IMR-90 (cell line): ENCODE data around the gene FGF5. TPM values are rescaled to one million over a fixed set of nuclear protein-coding genes. Genes with fewer than 3 reads are reported as not detected.

ENCODE experiments used
- ATAC-seq: fragments of 200-7000 bp; cut with Tn5 transposase; 2 replicates; pipeline ENCODE4 v1.9.1; 2020; ENCODE audit warnings: low read depth, mild to moderate bottlenecking, moderate library complexity
- BruUV-seq: library from RNA; stranded (reverse); fragments of 400-500 nt; replicated peaks from 2 replicates; lab custom pipeline; 2021; lab: Mats Ljungman, UMichigan
- CTCF ChIA-PET: fragments of 300-600 bp; formaldehyde crosslinking; extraction: SDS; loops from one replicate; lab custom pipeline; 2021; ENCODE audit warnings: antibody characterized with exemption; lab: Yijun Ruan, JAX
- POLR2A ChIA-PET: fragments of 300-600 bp; sonication (Branson Sonifier 250); formaldehyde crosslinking; loops from one replicate; lab custom pipeline; 2022; ENCODE audit warnings: antibody characterized with exemption; ENCODE audit not compliant: unreplicated experiment; lab: Charles Lee
- DNase-seq: peaks from one replicate; pipeline ENCODE4 v3.0.0; 2013
- H2AFZ ChIP-seq: replicated peaks from 2 replicates; pipeline ENCODE3; 2013; ENCODE audit warnings: low read length, mild to moderate bottlenecking; ENCODE audit not compliant: poor library complexity
- H2AK5ac ChIP-seq: 2 replicates; pipeline ENCODE4 v1.6.1; 2013; ENCODE audit warnings: low read depth, low read length, inconsistent platforms
- H2AK9ac ChIP-seq: replicated peaks from 2 replicates; pipeline ENCODE3; 2013; ENCODE audit warnings: mild to moderate bottlenecking, low read depth, low read length, moderate library complexity; ENCODE audit not compliant: poor library complexity
- H2BK120ac ChIP-seq: 2 replicates; pipeline ENCODE4 v1.6.1; 2013; ENCODE audit warnings: low read depth, low read length, inconsistent platforms
- H2BK15ac ChIP-seq: 3 replicates; pipeline ENCODE4 v1.6.1; 2013; ENCODE audit warnings: low read depth, low read length, inconsistent platforms
- H2BK20ac ChIP-seq: 2 replicates; pipeline ENCODE4 v1.6.1; 2013; ENCODE audit warnings: low read depth, mild to moderate bottlenecking, inconsistent platforms, low read length, moderate library complexity
- H2BK5ac ChIP-seq: 2 replicates; pipeline ENCODE4 v1.6.1; 2013; ENCODE audit warnings: mild to moderate bottlenecking, low read depth, low read length, inconsistent platforms; ENCODE audit not compliant: poor library complexity, severe bottlenecking
- H3K14ac ChIP-seq: replicated peaks from 2 replicates; pipeline ENCODE4 v1.6.1; 2013; ENCODE audit warnings: low read depth, low read length, inconsistent platforms
- H3K18ac ChIP-seq: 2 replicates; pipeline ENCODE4 v1.6.1; 2013; ENCODE audit warnings: low read depth, low read length, control low read depth
- H3K23ac ChIP-seq: 2 replicates; pipeline ENCODE4 v1.6.1; 2013; ENCODE audit warnings: low read depth, low read length, inconsistent platforms
- H3K27ac ChIP-seq: 2 replicates; pipeline ENCODE4 v1.5.1; 2013; ENCODE audit warnings: mild to moderate bottlenecking, control low read depth, low read length; ENCODE audit not compliant: insufficient read depth
- H3K27me3 ChIP-seq: 2 replicates; pipeline ENCODE4 v1.6.1; 2013; ENCODE audit warnings: low read length; ENCODE audit not compliant: control insufficient read depth, insufficient read depth
- H3K36me3 ChIP-seq: 2 replicates; pipeline ENCODE4 v1.6.1; 2013; ENCODE audit warnings: low read length, mixed read lengths; ENCODE audit not compliant: control insufficient read depth, insufficient read depth
- H3K4ac ChIP-seq: 2 replicates; pipeline ENCODE4 v1.6.1; 2013; ENCODE audit warnings: low read depth, low read length, inconsistent platforms
- H3K4me1 ChIP-seq: 2 replicates; pipeline ENCODE4 v1.6.1; 2013; ENCODE audit warnings: low read length, mixed read lengths; ENCODE audit not compliant: control insufficient read depth, insufficient read depth
- H3K4me2 ChIP-seq: 2 replicates; pipeline ENCODE4 v1.6.1; 2013; ENCODE audit warnings: low read depth, mild to moderate bottlenecking, control low read depth, low read length, moderate library complexity
- H3K4me3 ChIP-seq: 2 replicates; pipeline ENCODE4 v1.5.1; 2013; ENCODE audit warnings: low read depth, mild to moderate bottlenecking, control low read depth, low read length, moderate library complexity; ENCODE audit not compliant: insufficient read depth
- H3K56ac ChIP-seq: 2 replicates; pipeline ENCODE4 v1.6.1; 2013; ENCODE audit warnings: low read length, inconsistent platforms; ENCODE audit not compliant: insufficient read depth; ENCODE audit errors: extremely low read depth
- H3K79me1 ChIP-seq, 2 experiments: 2 replicates each; pipeline ENCODE4 v1.6.1; 2013; ENCODE audit warnings: low read length in 2 of 2, inconsistent platforms in 1 of 2, low read depth in 1 of 2
- H3K9ac ChIP-seq: 2 replicates; pipeline ENCODE4 v1.6.1; 2013; ENCODE audit warnings: low read depth, low read length, control low read depth
- H3K9me1 ChIP-seq: 2 replicates; pipeline ENCODE4 v1.6.1; 2013; ENCODE audit warnings: low read length, inconsistent platforms; ENCODE audit not compliant: insufficient read depth
- H3K9me3 ChIP-seq: 2 replicates; pipeline ENCODE4 v1.6.1; 2013; ENCODE audit warnings: low read length; ENCODE audit not compliant: control insufficient read depth, insufficient read depth
- H4K20me1 ChIP-seq: 2 replicates; pipeline ENCODE4 v1.6.1; 2013; ENCODE audit warnings: low read length, inconsistent platforms; ENCODE audit not compliant: insufficient read depth
- H4K5ac ChIP-seq: 2 replicates; pipeline ENCODE4 v1.6.1; 2013; ENCODE audit warnings: mild to moderate bottlenecking, low read depth, low read length, control low read depth
- H4K8ac ChIP-seq, 2 experiments: 2 replicates each; pipeline ENCODE4 v1.6.1; 2013; ENCODE audit warnings: low read depth in 2 of 2, low read length in 2 of 2, control low read depth in 1 of 2, inconsistent platforms in 1 of 2
- H4K91ac ChIP-seq: 2 replicates; pipeline ENCODE4 v1.6.1; 2013; ENCODE audit warnings: low read depth, low read length, inconsistent platforms; ENCODE audit not compliant: insufficient read depth
- BHLHE40 ChIP-seq: fragments of 150-350 bp; IDR thresholded peaks from 2 replicates; pipeline ENCODE4 v1.6.1; 2016; ENCODE audit warnings: mild to moderate bottlenecking, low read depth, low read length
- CEBPB ChIP-seq: IDR thresholded peaks from 2 replicates; pipeline ENCODE4 v1.6.1; 2012; ENCODE audit warnings: low read depth, low read length, improper control_type of control experiment
- CHD1 ChIP-seq: IDR thresholded peaks from 2 replicates; pipeline ENCODE4 v1.6.1; 2012; ENCODE audit warnings: low read depth, low read length, improper control_type of control experiment
- CTCF ChIP-seq: conservative IDR thresholded peaks from 2 replicates; pipeline ENCODE4 v1.5.1; 2012; ENCODE audit warnings: mild to moderate bottlenecking, low read depth, low read length, improper control_type of control experiment
- ELK1 ChIP-seq: fragments of 150-350 bp; IDR thresholded peaks from 2 replicates; pipeline ENCODE4 v1.6.1; 2016; ENCODE audit warnings: low read depth, mild to moderate bottlenecking, low read length, moderate library complexity, borderline replicate concordance
- FOS ChIP-seq: fragments of 150-350 bp; IDR thresholded peaks from 2 replicates; pipeline ENCODE4 v1.6.1; 2016; ENCODE audit warnings: low read depth, low read length
- MAFK ChIP-seq: IDR thresholded peaks from 2 replicates; pipeline ENCODE4 v1.6.1; 2012; ENCODE audit warnings: low read depth, low read length, improper control_type of control experiment
- MAZ ChIP-seq: IDR thresholded peaks from 2 replicates; pipeline ENCODE4 v1.6.1; 2012; ENCODE audit warnings: low read depth, mild to moderate bottlenecking, low read length, improper control_type of control experiment, moderate library complexity, borderline replicate concordance
- MXI1 ChIP-seq: IDR thresholded peaks from 2 replicates; pipeline ENCODE4 v1.6.1; 2012; ENCODE audit warnings: low read depth, mild to moderate bottlenecking, low read length, moderate library complexity, borderline replicate concordance
- NFE2L2 ChIP-seq: fragments of 150-350 bp; IDR thresholded peaks from 2 replicates; pipeline ENCODE4 v1.6.1; 2016; ENCODE audit warnings: low read depth, mild to moderate bottlenecking, low read length
- POLR2A ChIP-seq: IDR thresholded peaks from 2 replicates; pipeline ENCODE4 v1.6.1; 2012; ENCODE audit warnings: mild to moderate bottlenecking, low read depth, low read length
- RAD21 ChIP-seq: IDR thresholded peaks from 2 replicates; pipeline ENCODE4 v1.6.1; 2012; ENCODE audit warnings: low read length, improper control_type of control experiment
- RCOR1 ChIP-seq: IDR thresholded peaks from 2 replicates; pipeline ENCODE4 v1.6.1; 2012; ENCODE audit warnings: mild to moderate bottlenecking, low read length, improper control_type of control experiment; ENCODE audit not compliant: insufficient replicate concordance
- RFX5 ChIP-seq: IDR thresholded peaks from 2 replicates; pipeline ENCODE4 v1.8.0; 2012; ENCODE audit warnings: low read depth, mild to moderate bottlenecking, low read length, moderate library complexity
- SMC3 ChIP-seq: fragments of 150-350 bp; IDR thresholded peaks from 2 replicates; pipeline ENCODE4 v1.6.1; 2016; ENCODE audit warnings: low read depth, mild to moderate bottlenecking, antibody characterized with exemption, low read length, moderate library complexity
- USF2 ChIP-seq: fragments of 150-350 bp; IDR thresholded peaks from 2 replicates; pipeline ENCODE4 v1.6.1; 2017; ENCODE audit warnings: mild to moderate bottlenecking, antibody characterized with exemption, low read length, low read depth
- WGBS, 2 experiments: methylation state at CpG; one replicate each; pipeline versions ENCODE4 v1.1.5 to v1.1.7; 2013; ENCODE audit warnings: missing lambda C conversion rate in 2 of 2; ENCODE audit not compliant: insufficient read length in 1 of 2; ENCODE audit errors: extremely low coverage in 2 of 2; 5-methylcytosine and 5-hydroxymethylcytosine counted together
- dilution Hi-C: fragments of 300-500 bp; cut with HindIII; formaldehyde crosslinking; loops from one replicate; pipeline ENCODE4 v1.14.3; 2018; ENCODE audit warnings: low sequenced_read_pairs; ENCODE audit not compliant: unreplicated experiment
- in situ Hi-C: fragments of 300-500 bp; cut with MboI; formaldehyde crosslinking; loops from 3 replicates; pipeline ENCODE4 v1.14.3; 2019; ENCODE audit warnings: low sequenced_read_pairs, inconsistent platforms, mixed read lengths
- intact Hi-C: fragments of 100-400 bp; cut with micrococcal nuclease; formaldehyde crosslinking; loops from 2 replicates; pipeline ENCODE4 v1.10.0; 2022
- polyA plus RNA-seq, 3 experiments: library from polyadenylated mRNA; depleted of rRNA; stranded (reverse); fragments of >200 nt; gene quantifications; 2 replicates each; pipeline ENCODE4 v1.2.3, GENCODE V29; 2012; ENCODE audit warnings: low replicate concordance in 1 of 3
- total RNA-seq: library from RNA; depleted of rRNA; stranded (reverse); fragments of >200 nt; gene quantifications from 2 replicates; pipeline ENCODE4 v1.2.3, GENCODE V29; 2012

Gene FGF5
- total and polyA plus RNA-seq, 2 of the 4 experiments (the other 2 are of a cell fraction): 18.6 to 42.1 TPM

GRCh38 chr4:80321341-80321740 lies 54.9 kb downstream of the FGF5 start:
- H3K14ac ChIP-seq: no peak overlapping the region
- H3K27me3 ChIP-seq: no peaks in the 10 kb centered on the region
- H3K23ac ChIP-seq: no peak overlapping the region
- CTCF ChIA-PET: no interaction called here
- no peak overlapping the region for H3K56ac ChIP-seq
- intact Hi-C loops: loop anchor here (5.0 kb wide), 1 partner anchor 54 kb away; the partner anchor contains the start of gene FGF5
- BruUV-seq: no TSS peak
- no peak overlapping the region for H2BK120ac ChIP-seq
- dilution Hi-C loops: no loop called here
- no peak overlapping the region for H3K9ac ChIP-seq
- no CpG with 5 or more reads among the region's 8 CpGs for WGBS, 2 experiments
- no peak overlapping the region for H2BK15ac ChIP-seq
- H3K4ac ChIP-seq: no peak overlapping the region
- TF ChIP-seq MAZ: no peak
- no peak for TF ChIP-seq NFE2L2
- no peak for TF ChIP-seq MXI1
- no peak for TF ChIP-seq SMC3
- TF ChIP-seq USF2: no peak
- no peak for TF ChIP-seq POLR2A
- no peak for TF ChIP-seq RCOR1
- no peak for TF ChIP-seq BHLHE40
- no peak for TF ChIP-seq MAFK
- no peak for TF ChIP-seq RFX5
- TF ChIP-seq FOS: no peak
- TF ChIP-seq ELK1: no peak
- TF ChIP-seq CTCF: no peak
- no peak for TF ChIP-seq CHD1
- no peak for TF ChIP-seq CEBPB
- no peak for TF ChIP-seq RAD21
- no peak overlapping the region for H4K5ac ChIP-seq
- H3K18ac ChIP-seq: no peak overlapping the region
- in situ Hi-C loops: no loop called here
- no peak overlapping the region; the same call in 1 of the 2 replicates for H2AK5ac ChIP-seq
- no peaks in the 10 kb centered on the region for H4K20me1 ChIP-seq
- H3K36me3 ChIP-seq: no peaks in the 10 kb centered on the region
- peaks cover 2% of the 10 kb centered on the region; the same call in 1 of the 2 replicates for H3K9me1 ChIP-seq
- H2AK9ac ChIP-seq: no peak overlapping the region
- H2BK5ac ChIP-seq: no peak overlapping the region
- peaks cover 5% of the 10 kb centered on the region for H3K4me1 ChIP-seq
- DNase-seq (no peak), ATAC-seq (no peak)
- H4K8ac ChIP-seq: no peak overlapping the region
- no peak overlapping the region for H3K4me3 ChIP-seq
- H2AFZ ChIP-seq: no peak overlapping the region
- POLR2A ChIA-PET: no interaction called here
- H3K4me2 ChIP-seq: no peak overlapping the region
- H3K9me3 ChIP-seq: no peaks in the 10 kb centered on the region
- peak overlapping the region; percentile 40; the same call in 1 of the 2 replicates for H2BK20ac ChIP-seq
- H4K91ac ChIP-seq: no peak overlapping the region
- H3K27ac ChIP-seq: no peak overlapping the region
- H3K79me1 ChIP-seq: peaks cover 0 to 20% of the 10 kb centered on the region in 2 experiments; a peak in 3 of 4 replicates
